H9 (cell line): ENCODE results near the gene SF3A2. TPM values are rescaled to one million over a fixed set of nuclear protein-coding genes. Genes with fewer than 3 reads are reported as not detected.

Experiments used
- DNase-seq: peaks from one replicate; pipeline ENCODE4 v3.0.0-alpha.2; 2017
- H2AFZ ChIP-seq: one replicate; pipeline ENCODE4 v1.6.1; 2013; ENCODE audit warnings: mild to moderate bottlenecking, low read length, control low read depth, moderate library complexity
- H2AK5ac ChIP-seq: 2 replicates; pipeline ENCODE4 v1.6.1; 2013; ENCODE audit warnings: low read length, control low read depth, mixed read lengths; ENCODE audit not compliant: insufficient read length
- H2BK120ac ChIP-seq: one replicate; pipeline ENCODE4 v1.6.1; 2013; ENCODE audit warnings: low read depth, mild to moderate bottlenecking, low read length, control low read depth, inconsistent platforms; ENCODE audit not compliant: poor library complexity, severe bottlenecking
- H2BK12ac ChIP-seq: 2 replicates; pipeline ENCODE4 v1.6.1; 2013; ENCODE audit warnings: low read length, control low read depth, mixed read lengths, low read depth; ENCODE audit not compliant: insufficient read length
- H2BK15ac ChIP-seq: 2 replicates; pipeline ENCODE4 v1.6.1; 2013; ENCODE audit warnings: low read depth, low read length, control low read depth
- H2BK20ac ChIP-seq: one replicate; pipeline ENCODE4 v1.6.1; 2013; ENCODE audit warnings: low read depth, mild to moderate bottlenecking, low read length, control low read depth, inconsistent platforms; ENCODE audit not compliant: poor library complexity, severe bottlenecking
- H2BK5ac ChIP-seq: 2 replicates; pipeline ENCODE4 v1.6.1; 2013; ENCODE audit warnings: low read length, control low read depth, mixed read lengths; ENCODE audit not compliant: insufficient read length
- H3K14ac ChIP-seq: 2 replicates; pipeline ENCODE4 v1.6.1; 2013; ENCODE audit warnings: low read length, control low read depth; ENCODE audit not compliant: insufficient read depth
- H3K18ac ChIP-seq: 2 replicates; pipeline ENCODE4 v1.6.1; 2013; ENCODE audit warnings: low read depth, mild to moderate bottlenecking, mixed read lengths, low read length, control low read depth; ENCODE audit not compliant: insufficient read length
- H3K23ac ChIP-seq: 2 replicates; pipeline ENCODE4 v1.6.1; 2013; ENCODE audit warnings: low read length, control low read depth, mixed read lengths, low read depth; ENCODE audit not compliant: insufficient read length
- H3K23me2 ChIP-seq: 2 replicates; pipeline ENCODE4 v1.6.1; 2013; ENCODE audit warnings: low read depth, mild to moderate bottlenecking, mixed read lengths, low read length, control low read depth; ENCODE audit not compliant: insufficient read length, poor library complexity, severe bottlenecking
- H3K27ac ChIP-seq: 2 replicates; pipeline ENCODE4 v1.5.1; 2013; ENCODE audit warnings: low read length, control low read depth, mixed read lengths, low read depth; ENCODE audit not compliant: insufficient read length
- H3K27me3 ChIP-seq: 2 replicates; pipeline ENCODE4 v1.6.1; 2013; ENCODE audit warnings: low read length, control low read depth, inconsistent platforms; ENCODE audit not compliant: insufficient read depth
- H3K4ac ChIP-seq: 2 replicates; pipeline ENCODE4 v1.6.1; 2013; ENCODE audit warnings: low read depth, mild to moderate bottlenecking, control low read depth, inconsistent platforms, low read length, moderate library complexity
- H3K4me1 ChIP-seq: 2 replicates; pipeline ENCODE4 v1.6.1; 2013; ENCODE audit warnings: low read length, control low read depth, inconsistent platforms; ENCODE audit not compliant: insufficient read depth
- H3K4me2 ChIP-seq: 2 replicates; pipeline ENCODE4 v1.6.1; 2013; ENCODE audit warnings: low read length, control low read depth, mixed read lengths; ENCODE audit not compliant: insufficient read length, insufficient read depth
- H3K56ac ChIP-seq: 2 replicates; pipeline ENCODE4 v1.6.1; 2013; ENCODE audit warnings: low read depth, mild to moderate bottlenecking, mixed read lengths, low read length, control low read depth; ENCODE audit not compliant: insufficient read length
- H3K79me1 ChIP-seq: 2 replicates; pipeline ENCODE4 v1.6.1; 2013; ENCODE audit warnings: low read depth, mild to moderate bottlenecking, moderate library complexity, low read length, control low read depth, inconsistent platforms; ENCODE audit not compliant: insufficient read depth, poor library complexity, severe bottlenecking
- H3K79me2 ChIP-seq: 2 replicates; pipeline ENCODE4 v1.6.1; 2013; ENCODE audit warnings: low read length, control low read depth, inconsistent platforms; ENCODE audit not compliant: insufficient read depth
- H3K9ac ChIP-seq: 2 replicates; pipeline ENCODE4 v1.6.1; 2013; ENCODE audit warnings: low read length, control low read depth, mixed read lengths; ENCODE audit not compliant: insufficient read length; ENCODE audit errors: extremely low read depth
- H3K9me3 ChIP-seq: one replicate; pipeline ENCODE4 v1.6.1; 2013; ENCODE audit warnings: low read depth, low read length, inconsistent platforms; ENCODE audit not compliant: control insufficient read depth
- H3T11ph ChIP-seq: one replicate; pipeline ENCODE4 v1.6.1; 2013; ENCODE audit warnings: mild to moderate bottlenecking, low read length, control low read depth, inconsistent platforms
- H4K20me1 ChIP-seq: one replicate; pipeline ENCODE4 v1.6.1; 2013; ENCODE audit not compliant: control insufficient read depth, insufficient read length, insufficient read depth
- H4K5ac ChIP-seq: 2 replicates; pipeline ENCODE4 v1.6.1; 2013; ENCODE audit warnings: low read depth, mild to moderate bottlenecking, mixed read lengths, low read length, control low read depth; ENCODE audit not compliant: insufficient read length
- H4K8ac ChIP-seq: replicated peaks from 2 replicates; pipeline ENCODE4 v1.6.1; 2013; ENCODE audit warnings: low read length, control low read depth, mixed read lengths, low read depth; ENCODE audit not compliant: insufficient read length
- H4K91ac ChIP-seq: 2 replicates; pipeline ENCODE4 v1.6.1; 2013; ENCODE audit warnings: low read depth, mild to moderate bottlenecking, moderate library complexity, mixed read lengths, low read length, control low read depth; ENCODE audit not compliant: insufficient read length
- H3K27ac Mint-ChIP-seq, 3 experiments: 2 replicates in 2 of 3; 3 replicates in 1 of 3; pipeline ENCODE4 v1.8.0; 2020 to 2021; ENCODE audit warnings: mixed read lengths in 3 of 3, mild to moderate bottlenecking in 1 of 3, moderate library complexity in 1 of 3
- H3K27me3 Mint-ChIP-seq: 2 replicates; pipeline ENCODE4 v1.8.0; 2021; ENCODE audit warnings: low read depth, mild to moderate bottlenecking, moderate library complexity, mixed read lengths
- H3K36me3 Mint-ChIP-seq, 3 experiments: 2 replicates in 2 of 3; 3 replicates in 1 of 3; pipeline ENCODE4 v1.8.0; 2020 to 2021; ENCODE audit warnings: low read depth in 3 of 3, mixed read lengths in 3 of 3; ENCODE audit not compliant: insufficient read depth in 1 of 3
- H3K4me1 Mint-ChIP-seq, 2 experiments: 2 replicates each; pipeline ENCODE4 v1.8.0; 2020; ENCODE audit warnings: mixed read lengths in 2 of 2
- H3K4me3 Mint-ChIP-seq, 2 experiments: 2 replicates in 1 of 2; 3 replicates in 1 of 2; pipeline ENCODE4 v1.8.0; 2020 to 2021; ENCODE audit warnings: mild to moderate bottlenecking in 2 of 2, mixed read lengths in 2 of 2, moderate library complexity in 1 of 2
- H3K9me3 Mint-ChIP-seq, 2 experiments: 2 replicates in 1 of 2; 3 replicates in 1 of 2; pipeline ENCODE4 v1.8.0; 2020; ENCODE audit warnings: mild to moderate bottlenecking in 2 of 2, mixed read lengths in 2 of 2, moderate library complexity in 1 of 2
- WGBS: extraction: QIAGEN DNeasy Blood & Tissue Kit; methylation state at CpG from one replicate; pipeline ENCODE4 v1.1.7; 2013; ENCODE audit warnings: missing lambda C conversion rate, low lambda C conversion rate, mixed read lengths; ENCODE audit not compliant: insufficient read length; ENCODE audit errors: extremely low coverage; 5-methylcytosine and 5-hydroxymethylcytosine counted together
- total RNA-seq: library from RNA; stranded (reverse); gene quantifications from 2 replicates; pipeline ENCODE4 v1.2.1, GENCODE V29; 2021
- TF ChIP-seq, protein P1 (sequence below): fragments of 200-600 bp; sonication (generic); conservative IDR thresholded peaks from 3 replicates; pipeline ENCODE4 v1.8.0; 2021; ENCODE audit warnings: antibody characterized with exemption, mild to moderate bottlenecking

The SF3A2 gene
- total RNA-seq, 1 experiment from 2014 or later = 166 TPM

- no peak overlapping the region for H4K8ac ChIP-seq
- H2BK120ac ChIP-seq = no peak overlapping the region
- H3K9me3 ChIP-seq = no peaks in the 10 kb centered on the region
- H2BK20ac ChIP-seq = no peak overlapping the region
- H4K91ac ChIP-seq = no peak overlapping the region
- Mint-ChIP-seq H3K4me3 (no peak overlapping the region), H3K36me3 (peaks cover 21 to 53% (median 53%) of the 10 kb centered on the region in 3 experiments; a peak in 6 of 7 replicates), H3K27ac (peak overlapping the region in 1 of 3 experiments; percentile 70; a peak in 3 of 7 replicates), H3K9me3 (no peaks in the 10 kb centered on the region), H3K27me3 (no peaks in the 10 kb centered on the region), H3K4me1 (0 out of 4 replicates have a peak, but pooled peaks cover 0 to 5% of the 10 kb centered on the region in 2 experiments)
- no peaks in the 10 kb centered on the region for H3K4me1 ChIP-seq
- WGBS = no CpG with 5 or more reads among the region's 13 CpGs
- no peaks in the 10 kb centered on the region for H4K20me1 ChIP-seq
- no peak overlapping the region for H2AFZ ChIP-seq
- H3K79me1 ChIP-seq = peaks cover 3% of the 10 kb centered on the region
- H2AK5ac ChIP-seq = no peak overlapping the region
- H3K23ac ChIP-seq = no peak overlapping the region
- H2BK12ac ChIP-seq = no peak overlapping the region
- H3K4ac ChIP-seq = no peak overlapping the region
- H2BK15ac ChIP-seq = no peak overlapping the region
- peak overlapping the region; percentile 41 for H2BK5ac ChIP-seq
- H3K14ac ChIP-seq = no peak overlapping the region
- DNase-seq = no peak
- H3K27me3 ChIP-seq = no peaks in the 10 kb centered on the region
- H3K79me2 ChIP-seq = no peaks in the 10 kb centered on the region; the same call in 1 of the 2 replicates
- no peak overlapping the region for H3T11ph ChIP-seq
- TF ChIP-seq, protein P1, sequence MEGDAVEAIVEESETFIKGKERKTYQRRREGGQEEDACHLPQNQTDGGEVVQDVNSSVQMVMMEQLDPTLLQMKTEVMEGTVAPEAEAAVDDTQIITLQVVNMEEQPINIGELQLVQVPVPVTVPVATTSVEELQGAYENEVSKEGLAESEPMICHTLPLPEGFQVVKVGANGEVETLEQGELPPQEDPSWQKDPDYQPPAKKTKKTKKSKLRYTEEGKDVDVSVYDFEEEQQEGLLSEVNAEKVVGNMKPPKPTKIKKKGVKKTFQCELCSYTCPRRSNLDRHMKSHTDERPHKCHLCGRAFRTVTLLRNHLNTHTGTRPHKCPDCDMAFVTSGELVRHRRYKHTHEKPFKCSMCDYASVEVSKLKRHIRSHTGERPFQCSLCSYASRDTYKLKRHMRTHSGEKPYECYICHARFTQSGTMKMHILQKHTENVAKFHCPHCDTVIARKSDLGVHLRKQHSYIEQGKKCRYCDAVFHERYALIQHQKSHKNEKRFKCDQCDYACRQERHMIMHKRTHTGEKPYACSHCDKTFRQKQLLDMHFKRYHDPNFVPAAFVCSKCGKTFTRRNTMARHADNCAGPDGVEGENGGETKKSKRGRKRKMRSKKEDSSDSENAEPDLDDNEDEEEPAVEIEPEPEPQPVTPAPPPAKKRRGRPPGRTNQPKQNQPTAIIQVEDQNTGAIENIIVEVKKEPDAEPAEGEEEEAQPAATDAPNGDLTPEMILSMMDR = no peak
- H3K27ac ChIP-seq = no peak overlapping the region
- H3K9ac ChIP-seq = no peak overlapping the region
- no peak overlapping the region for H4K5ac ChIP-seq
- H3K18ac ChIP-seq = no peak overlapping the region
- no peak overlapping the region for H3K4me2 ChIP-seq
- H3K23me2 ChIP-seq = no peaks in the 10 kb centered on the region
- H3K56ac ChIP-seq = no peak overlapping the region
Measured at GRCh38 chr19:2187159-2187558, 49.5 kb upstream of the SF3A2 start.
